GM19328 (cell line): ENCODE results near the gene HPS1.

Source experiments
- ATAC-seq: cut with Tn5 transposase; IDR thresholded peaks from one replicate; pipeline ENCODE4 v1.9.1; 2021; ENCODE audit warnings: mild to moderate bottlenecking, moderate library complexity; ENCODE audit not compliant: unreplicated experiment

Gene HPS1

DNA sequence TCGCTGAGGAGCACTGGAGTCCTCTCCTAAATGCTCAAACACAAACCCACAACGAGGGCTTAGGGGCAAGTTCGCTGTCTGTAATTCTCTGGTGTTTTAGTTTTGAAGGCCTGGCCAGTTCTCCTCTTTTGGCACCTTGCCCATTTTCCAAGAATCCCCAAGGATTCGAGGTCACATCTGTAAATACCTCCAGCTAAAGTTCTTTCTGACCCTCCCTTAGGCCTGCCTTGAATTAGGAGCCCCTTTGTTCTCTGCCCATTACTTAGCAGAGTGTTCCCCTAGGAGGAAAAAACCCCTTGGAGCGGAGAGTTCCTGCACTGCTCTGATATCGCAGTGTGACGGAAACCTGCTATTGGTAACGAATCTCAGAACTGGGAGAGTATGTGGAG is 31.0 kb downstream of the HPS1 start:
- ATAC-seq: no peak

GRCh38 chr10:98414932-98415730 is 31.6 kb downstream of the HPS1 start, which contains the start of gene PYROXD2:
PYROXD2 (minus strand) TSS chr10:98415182; CDS start chr10:98415135, 47 bp downstream.
- no peak for ATAC-seq

DNA sequence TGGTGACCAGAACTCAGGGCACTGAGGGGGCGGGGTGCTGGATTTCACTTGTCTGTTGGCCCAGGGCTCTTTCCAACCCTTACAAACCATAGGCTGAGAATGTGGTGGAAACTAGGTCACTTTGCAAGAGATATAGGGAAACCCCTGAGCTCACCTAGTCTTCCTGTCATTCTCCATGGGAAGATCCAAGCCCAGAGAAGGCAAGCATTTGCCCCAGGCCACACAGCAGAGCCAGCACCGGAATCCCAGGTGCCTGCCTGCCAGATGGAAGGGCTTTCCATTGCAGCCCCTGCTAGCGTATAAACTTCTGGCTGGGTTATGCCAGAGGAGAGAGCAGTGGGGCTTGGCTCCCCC is 32.2 kb downstream of the HPS1 start:
- no peak for ATAC-seq

- no peak for ATAC-seq
Measured at GRCh38 chr10:98411768-98412167, 35.0 kb downstream of the HPS1 start.

GRCh38 chr10:98411166-98411565 is 35.6 kb downstream of the HPS1 start:
- no peak for ATAC-seq

GRCh38 chr10:98410759-98411158 is 36.0 kb downstream of the HPS1 start:
- ATAC-seq: no peak

- ATAC-seq: no peak
Measured at GRCh38 chr10:98410135-98410743, 36.5 kb downstream of the HPS1 start.

GRCh38 chr10:98408799-98409198 is 37.9 kb downstream of the HPS1 start:
- ATAC-seq: no peak

DNA sequence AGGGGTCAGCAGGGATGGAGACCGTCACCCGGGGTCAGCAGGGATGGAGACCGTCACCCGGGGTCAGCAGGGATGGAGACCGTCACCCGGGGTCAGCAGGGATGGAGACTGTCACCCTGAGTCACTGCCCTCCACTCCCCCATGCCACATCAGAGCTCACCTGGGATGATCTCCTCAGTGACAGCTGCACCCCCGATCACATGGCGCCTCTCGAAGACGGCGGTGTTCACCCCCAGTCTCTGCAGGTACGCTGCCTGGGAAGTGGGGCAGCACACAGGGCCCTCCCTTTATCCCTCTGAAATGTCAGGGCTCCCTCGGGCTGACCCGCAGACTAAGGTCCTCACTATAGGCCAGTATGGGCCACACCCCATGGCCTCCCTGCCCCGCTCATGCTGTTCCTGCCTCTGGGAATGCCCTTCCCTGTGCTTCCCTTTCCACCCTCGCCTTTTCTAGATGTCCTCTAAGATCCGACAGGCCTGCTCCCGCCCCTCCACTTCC is 38.9 kb downstream of the HPS1 start:
- ATAC-seq: no peak

- no peak for ATAC-seq
Measured at GRCh38 chr10:98407017-98407743, 39.6 kb downstream of the HPS1 start.

DNA sequence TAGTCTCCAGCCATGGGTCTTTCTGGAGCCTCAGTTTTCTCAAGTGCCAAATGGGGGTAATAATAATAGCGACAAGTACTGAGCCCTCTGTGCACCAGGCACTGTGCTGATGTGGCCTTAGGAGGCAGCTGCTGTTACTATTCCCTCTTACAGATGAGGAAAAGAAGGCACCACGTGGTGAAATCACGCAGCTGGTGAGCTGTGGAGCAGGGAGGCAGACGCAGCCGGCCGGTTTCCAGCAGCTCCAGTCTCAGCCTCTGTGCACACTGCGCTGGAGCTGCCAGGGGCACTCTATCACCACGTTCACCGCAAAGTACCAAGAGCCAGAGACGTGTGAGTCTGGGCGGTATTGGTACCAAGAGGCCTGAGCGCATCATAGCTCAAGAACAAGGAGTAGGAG is 41.3 kb downstream of the HPS1 start:
- ATAC-seq: no peak

DNA sequence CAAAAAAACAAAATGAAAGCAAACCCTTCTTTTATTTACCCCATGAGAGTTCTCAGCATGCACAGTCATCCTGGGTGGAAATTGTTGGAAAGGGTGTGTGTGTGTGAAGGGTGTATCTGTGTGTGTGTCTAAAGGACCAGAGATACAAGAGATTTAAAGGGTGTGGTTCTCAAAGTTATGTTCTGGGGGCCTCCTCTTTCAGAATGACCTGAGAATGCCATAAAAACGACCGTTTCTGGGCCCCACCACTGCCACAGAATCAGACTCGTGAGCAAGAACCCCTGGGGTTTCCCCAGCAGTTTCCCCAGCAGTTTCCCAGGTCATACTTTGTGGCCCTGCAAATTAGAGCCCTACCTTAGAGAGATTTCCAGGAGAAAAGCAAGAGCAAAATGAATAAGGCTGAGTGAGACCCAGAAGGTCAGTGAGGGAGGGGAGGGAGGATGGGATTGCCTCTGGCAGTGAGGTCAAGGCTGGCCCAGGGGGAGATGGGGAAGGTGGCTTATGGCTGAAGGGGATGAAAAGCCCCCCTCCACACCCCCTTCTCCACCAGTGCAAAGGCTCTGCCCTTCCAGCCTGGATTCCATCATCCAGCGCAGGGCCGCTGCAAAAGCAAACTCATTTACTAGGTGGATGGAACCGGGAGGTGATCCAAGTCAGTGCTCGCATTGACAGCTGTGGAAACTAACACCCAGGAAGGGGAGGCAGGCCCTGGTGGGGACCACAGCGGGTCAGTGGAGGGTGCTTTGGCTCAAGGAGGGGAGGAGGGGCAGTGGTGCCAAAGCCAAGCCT is 42.0 kb downstream of the HPS1 start:
- ATAC-seq: peak; percentile 53

- ATAC-seq: no peak
Measured at GRCh38 chr10:98403812-98404504, 42.8 kb downstream of the HPS1 start.

- no peak for ATAC-seq
Measured at GRCh38 chr10:98402931-98403718, 43.6 kb downstream of the HPS1 start.

GRCh38 chr10:98402478-98402877 is 44.3 kb downstream of the HPS1 start:
- no peak for ATAC-seq

GRCh38 chr10:98400482-98400881 is 46.3 kb downstream of the HPS1 start:
- no peak for ATAC-seq

- ATAC-seq: no peak
Measured at GRCh38 chr10:98399784-98400183, 47.0 kb downstream of the HPS1 start.

DNA sequence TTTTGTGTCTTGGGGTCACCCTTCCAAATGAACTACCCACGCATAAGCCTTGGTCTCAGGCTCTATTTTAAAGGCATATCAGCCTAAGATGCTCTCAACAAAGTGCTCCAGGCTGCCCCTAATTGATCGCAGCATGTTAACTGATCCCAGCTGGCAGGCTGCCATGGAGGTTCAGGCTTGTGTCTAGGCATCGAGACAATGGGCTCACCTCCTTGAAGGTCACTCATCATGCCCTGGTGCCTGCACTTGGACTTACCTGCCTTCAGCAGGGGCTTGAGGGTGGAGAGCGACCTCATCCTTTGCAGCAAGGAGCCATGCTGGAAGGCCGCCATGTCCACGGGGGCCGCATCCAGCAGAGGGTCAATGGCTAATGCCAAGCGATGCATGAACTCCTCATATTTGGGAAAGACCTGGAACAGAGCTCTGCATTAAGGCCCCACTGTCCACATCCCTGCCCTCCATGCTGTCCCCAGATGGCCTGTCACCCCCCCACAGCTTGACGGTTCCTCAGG is 49.6 kb downstream of the HPS1 start:
- ATAC-seq: no peak
